Effector memory CD8-positive, alpha-beta T cell (primary cell): ENCODE measurements around the gene RBM22.

ENCODE experiments used
- ATAC-seq: fragments of 150-1000 bp; cut with Tn5 transposase; replicated peaks from 2 replicates; pipeline ENCODE4 v1.10.0; 2021; ENCODE audit warnings: mild to moderate bottlenecking, moderate library complexity
- DNase-seq, 3 experiments: peaks; one replicate each; pipeline ENCODE4 v3.0.0; 2021
- H3K27ac Mint-ChIP-seq, 2 donors: one replicate each; pipeline ENCODE4 v1.8.0; 2022; ENCODE audit warnings: mild to moderate bottlenecking in 2 of 2, mixed read lengths in 2 of 2, moderate library complexity in 2 of 2
- H3K27me3 Mint-ChIP-seq, 2 donors: one replicate each; pipeline ENCODE4 v1.8.0; 2022; ENCODE audit warnings: mixed read lengths in 2 of 2
- H3K36me3 Mint-ChIP-seq: one replicate; pipeline ENCODE4 v1.8.0; 2022; ENCODE audit warnings: mild to moderate bottlenecking, moderate library complexity, mixed read lengths; ENCODE audit not compliant: insufficient read depth
- H3K4me1 Mint-ChIP-seq, 2 donors: one replicate each; pipeline ENCODE4 v1.8.0; 2022; ENCODE audit warnings: low read depth in 2 of 2, mixed read lengths in 2 of 2
- H3K4me3 Mint-ChIP-seq, 2 donors: one replicate each; pipeline ENCODE4 v1.8.0; 2022; ENCODE audit warnings: mild to moderate bottlenecking in 2 of 2, mixed read lengths in 2 of 2, moderate library complexity in 2 of 2
- H3K9me3 Mint-ChIP-seq, 2 donors: one replicate each; pipeline ENCODE4 v1.8.0; 2022; ENCODE audit warnings: mixed read lengths in 2 of 2

RBM22 gene

GRCh38 chr5:150703762-150704161 lies 2.9 kb upstream of the RBM22 start:
- Mint-ChIP-seq H3K9me3 (no peaks in the 10 kb centered on the region), H3K4me1 (peaks cover 0 to 2% of the 10 kb centered on the region in 2 donors), H3K27me3 (no peaks in the 10 kb centered on the region), H3K36me3 (peaks cover 14% of the 10 kb centered on the region), H3K27ac (no peak overlapping the region), H3K4me3 (no peak overlapping the region)
- DNase-seq: no peak
- no peak for ATAC-seq

- H3K4me3 Mint-ChIP-seq: no peak overlapping the region
Measured at GRCh38 chr5:150700246-150700593, 642 bp downstream of the RBM22 start.

DNA sequence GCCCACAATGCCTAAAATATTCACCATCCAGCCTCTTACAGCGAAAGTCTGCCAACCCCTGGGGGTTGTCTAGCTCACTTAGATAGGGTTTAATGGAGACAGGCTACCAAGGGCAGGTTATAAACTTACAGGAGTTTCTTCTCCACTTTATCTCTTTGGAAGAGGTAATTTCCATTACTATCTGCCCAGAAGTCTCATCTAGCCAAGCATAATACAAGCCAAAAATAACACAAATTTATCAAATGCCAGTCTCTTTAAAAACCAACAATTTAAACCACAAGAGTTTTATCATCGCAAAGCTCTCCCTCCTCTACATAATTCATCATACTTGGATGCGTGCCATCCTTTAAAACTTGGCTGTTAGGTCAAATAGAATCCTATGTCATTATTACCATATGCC lies 6.2 kb downstream of the RBM22 start:
- peak overlapping the region in 1 of 2 donors; percentile 73 for H3K27ac Mint-ChIP-seq
- no peak overlapping the region for H3K4me3 Mint-ChIP-seq
- no peaks in the 10 kb centered on the region for H3K4me1 Mint-ChIP-seq
- peaks cover 90% of the 10 kb centered on the region for H3K36me3 Mint-ChIP-seq
- H3K9me3 Mint-ChIP-seq: no peaks in the 10 kb centered on the region
- H3K27me3 Mint-ChIP-seq: no peaks in the 10 kb centered on the region
- DNase-seq (no peak), ATAC-seq (no peak)

More at GRCh38 chr5:150700246-150700593, 642 bp downstream of the RBM22 start:
- Mint-ChIP-seq H3K4me1 (peaks cover 0 to 2% of the 10 kb centered on the region in 2 donors), H3K9me3 (no peaks in the 10 kb centered on the region), H3K36me3 (peaks cover 43% of the 10 kb centered on the region), H3K27me3 (no peaks in the 10 kb centered on the region), H3K27ac (no peak overlapping the region)
- peak; percentile 6 for ATAC-seq
- DNase-seq: peak in 1 of 3 experiments; percentile 4

DNA sequence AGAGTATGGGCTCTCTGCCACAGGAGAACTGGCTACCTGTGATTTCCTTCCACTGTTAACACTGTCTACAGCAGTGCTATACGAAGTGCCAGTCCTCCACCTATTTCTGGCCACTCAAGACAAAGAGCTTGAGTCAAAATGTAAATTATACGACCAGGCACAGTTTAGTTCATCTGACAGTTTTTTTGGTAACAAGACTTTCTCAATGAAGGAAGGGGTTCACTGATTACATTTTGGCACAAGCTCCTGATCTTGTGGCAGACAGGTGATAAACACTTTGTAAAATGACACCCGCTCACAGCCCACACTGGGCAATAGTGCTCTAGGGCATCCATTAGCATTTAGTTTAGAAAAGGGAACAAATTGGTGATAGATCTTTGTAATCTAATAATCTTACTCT lies 8.6 kb downstream of the RBM22 start:
- DNase-seq: no peak
- H3K27ac Mint-ChIP-seq: peak overlapping the region; percentile 57 to 76
- no peaks in the 10 kb centered on the region for H3K27me3 Mint-ChIP-seq
- H3K9me3 Mint-ChIP-seq: no peaks in the 10 kb centered on the region
- ATAC-seq: no peak
- H3K4me3 Mint-ChIP-seq: no peak overlapping the region
- H3K4me1 Mint-ChIP-seq: no peaks in the 10 kb centered on the region
- peaks cover 77% of the 10 kb centered on the region for H3K36me3 Mint-ChIP-seq

GRCh38 chr5:150690760-150691159 lies 10.1 kb downstream of the RBM22 start:
- H3K9me3 Mint-ChIP-seq: no peaks in the 10 kb centered on the region
- ATAC-seq: no peak
- H3K4me1 Mint-ChIP-seq: no peaks in the 10 kb centered on the region
- H3K27ac Mint-ChIP-seq: peak overlapping the region in 1 of 2 donors; percentile 46
- peaks cover 68% of the 10 kb centered on the region for H3K36me3 Mint-ChIP-seq
- DNase-seq: no peak
- H3K4me3 Mint-ChIP-seq: no peak overlapping the region
- H3K27me3 Mint-ChIP-seq: no peaks in the 10 kb centered on the region

DNA sequence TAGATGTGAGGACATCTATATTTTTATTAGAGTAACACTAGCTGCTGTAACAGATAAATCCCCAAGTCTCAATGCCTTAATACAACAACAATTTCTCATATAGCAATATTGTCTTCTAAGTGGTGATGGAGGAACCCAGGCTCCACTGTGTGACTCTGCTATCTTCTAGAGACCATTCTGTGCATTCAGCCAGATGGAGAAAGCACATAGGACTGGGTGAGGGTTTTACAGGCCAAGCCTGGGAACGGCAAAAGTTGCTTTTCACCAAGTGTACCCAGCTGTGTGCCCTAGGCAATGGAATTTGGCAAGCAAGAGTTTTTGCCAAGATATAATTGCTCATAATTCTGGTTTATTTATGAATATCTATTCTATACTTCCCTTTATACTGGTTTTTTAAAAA lies 11.7 kb downstream of the RBM22 start:
- Mint-ChIP-seq H3K9me3 (no peaks in the 10 kb centered on the region), H3K36me3 (peaks cover 52% of the 10 kb centered on the region), H3K4me3 (no peak overlapping the region), H3K27me3 (no peaks in the 10 kb centered on the region), H3K27ac (no peak overlapping the region), H3K4me1 (no peaks in the 10 kb centered on the region)
- DNase-seq (no peak), ATAC-seq (no peak)

- Mint-ChIP-seq H3K4me1 (peaks cover 5% of the 10 kb centered on the region in 2 donors), H3K9me3 (no peaks in the 10 kb centered on the region), H3K27ac (no peak overlapping the region), H3K27me3 (peaks cover 0 to 12% of the 10 kb centered on the region in 2 donors), H3K36me3 (no peaks in the 10 kb centered on the region), H3K4me3 (no peak overlapping the region)
- DNase-seq: no peak
- ATAC-seq: no peak
Measured at GRCh38 chr5:150676578-150676977, 24.3 kb downstream of the RBM22 start.

DNA sequence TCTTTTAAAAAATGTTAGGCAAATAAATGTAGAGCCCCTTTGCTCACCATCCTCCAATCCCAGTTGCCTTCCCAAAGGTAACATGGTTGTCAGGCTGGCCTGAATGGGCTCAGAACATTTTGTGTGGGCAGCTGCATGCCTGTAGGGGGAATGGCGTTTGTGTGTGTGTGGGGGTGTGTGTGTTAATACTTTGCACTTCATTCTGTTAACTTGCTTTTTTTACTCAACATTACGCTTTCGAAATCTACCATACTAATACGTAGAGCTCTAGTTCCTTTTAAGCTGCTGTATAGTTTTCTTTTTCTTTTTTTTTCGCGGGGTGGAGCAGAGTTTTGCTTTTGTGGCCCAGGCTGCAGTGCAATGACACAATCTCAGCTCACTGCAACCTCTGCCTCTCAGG lies 25.8 kb downstream of the RBM22 start:
- DNase-seq: no peak
- no peaks in the 10 kb centered on the region for H3K9me3 Mint-ChIP-seq
- peaks cover 5% of the 10 kb centered on the region in 2 donors for H3K4me1 Mint-ChIP-seq
- H3K27ac Mint-ChIP-seq: no peak overlapping the region
- no peaks in the 10 kb centered on the region for H3K36me3 Mint-ChIP-seq
- ATAC-seq: no peak
- H3K4me3 Mint-ChIP-seq: no peak overlapping the region
- H3K27me3 Mint-ChIP-seq: peaks cover 11 to 26% of the 10 kb centered on the region in 2 donors

- Mint-ChIP-seq H3K27me3 (peaks cover 16 to 32% of the 10 kb centered on the region in 2 donors), H3K9me3 (no peaks in the 10 kb centered on the region), H3K36me3 (no peaks in the 10 kb centered on the region), H3K4me1 (peaks cover 5% of the 10 kb centered on the region in 2 donors), H3K27ac (no peak overlapping the region), H3K4me3 (no peak overlapping the region)
- ATAC-seq (no peak), DNase-seq (no peak)
Measured at GRCh38 chr5:150674341-150674821, 26.5 kb downstream of the RBM22 start.

GRCh38 chr5:150672884-150673275 lies 28.0 kb downstream of the RBM22 start:
- Mint-ChIP-seq H3K4me1 (peaks cover 5% of the 10 kb centered on the region in 2 donors), H3K27ac (no peak overlapping the region), H3K36me3 (no peaks in the 10 kb centered on the region), H3K4me3 (peak overlapping the region; percentile 64 to 76), H3K27me3 (peaks cover 16 to 32% of the 10 kb centered on the region in 2 donors), H3K9me3 (no peaks in the 10 kb centered on the region)
- no peak for DNase-seq
- ATAC-seq: no peak

DNA sequence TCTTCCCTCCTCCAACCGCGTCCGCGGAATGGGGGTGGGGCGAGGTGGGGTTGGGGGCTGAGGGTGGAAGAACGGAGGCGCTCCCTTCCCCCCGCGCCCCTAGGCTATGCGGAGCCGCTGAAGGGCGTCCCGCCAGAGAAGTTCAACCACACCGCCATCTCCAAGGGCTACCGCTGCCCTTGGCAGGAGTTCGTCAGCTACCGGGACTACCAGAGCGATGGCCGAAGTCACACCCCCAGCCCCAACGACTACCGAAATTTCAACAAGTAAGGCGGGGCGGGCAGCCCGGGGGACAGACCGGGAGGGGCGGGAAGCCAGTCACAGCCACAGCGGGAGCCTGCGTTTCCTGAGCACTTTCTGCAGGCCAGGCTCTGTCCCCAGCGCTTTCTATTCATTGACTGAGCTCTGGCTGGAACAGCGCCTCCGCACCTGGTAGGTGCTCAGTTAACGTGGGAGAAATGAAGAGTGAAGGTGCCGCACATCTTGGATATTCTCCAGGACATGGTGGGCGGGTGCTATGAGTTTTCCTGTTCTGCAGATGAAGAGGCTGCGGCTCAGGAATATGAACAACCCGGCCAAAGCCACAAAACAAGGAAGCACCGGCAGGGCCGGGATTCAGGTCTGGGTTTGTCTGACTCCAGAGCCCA lies 28.5 kb downstream of the RBM22 start:
- ATAC-seq (peak; percentile 71), DNase-seq (no peak)
- H3K4me3 Mint-ChIP-seq: peak overlapping the region; percentile 64 to 76
- H3K27me3 Mint-ChIP-seq: peaks cover 16 to 32% of the 10 kb centered on the region in 2 donors
- H3K9me3 Mint-ChIP-seq: no peaks in the 10 kb centered on the region
- no peak overlapping the region for H3K27ac Mint-ChIP-seq
- no peaks in the 10 kb centered on the region for H3K36me3 Mint-ChIP-seq
- peaks cover 5% of the 10 kb centered on the region in 2 donors for H3K4me1 Mint-ChIP-seq

- no peaks in the 10 kb centered on the region for H3K9me3 Mint-ChIP-seq
- no peak overlapping the region for H3K27ac Mint-ChIP-seq
- DNase-seq (no peak), ATAC-seq (peak; percentile 67)
- H3K27me3 Mint-ChIP-seq: peaks cover 16 to 32% of the 10 kb centered on the region in 2 donors
- no peaks in the 10 kb centered on the region for H3K36me3 Mint-ChIP-seq
- H3K4me3 Mint-ChIP-seq: peak overlapping the region; percentile 64 to 76
- peaks cover 5% of the 10 kb centered on the region in 2 donors for H3K4me1 Mint-ChIP-seq
Measured at GRCh38 chr5:150671509-150672236, 29.2 kb downstream of the RBM22 start.

GRCh38 chr5:150670948-150671310 lies 29.9 kb downstream of the RBM22 start:
- Mint-ChIP-seq H3K27ac (no peak overlapping the region), H3K4me3 (peak overlapping the region; percentile 51 to 57), H3K27me3 (peaks cover 16 to 32% of the 10 kb centered on the region in 2 donors), H3K4me1 (peaks cover 5% of the 10 kb centered on the region in 2 donors), H3K36me3 (no peaks in the 10 kb centered on the region), H3K9me3 (no peaks in the 10 kb centered on the region)
- no peak for DNase-seq
- ATAC-seq: no peak
